Heart left ventricle (tissue), 16 donors: Measurements from ENCODE around the gene ACSM4. TPM values are rescaled to one million over a fixed set of nuclear protein-coding genes. Genes with fewer than 3 reads are reported as not detected.

Source experiments
- ATAC-seq, 4 donors: fragments of 200-7000 bp; cut with Tn5 transposase; one replicate each; pipeline ENCODE4 v1.9.1; 2020 to 2022; ENCODE audit warnings: moderate library complexity in 4 of 4, mild to moderate bottlenecking in 3 of 4, moderate number of reproducible peaks in 1 of 4
- DNase-seq, 5 donors: peaks; one replicate each; pipeline ENCODE4 v3.0.0-alpha.2; 2020
- H3K27ac ChIP-seq, 12 donors: fragments of 200-600 bp; sonication (generic) in 4 of 12; one replicate each; pipeline versions ENCODE4 v1.5.0 to v1.8.0; 2016 to 2022; ENCODE audit warnings: mild to moderate bottlenecking in 2 of 12
- H3K27me3 ChIP-seq, 9 donors: fragments of 200-600 bp; sonication (generic) in 2 of 9; one replicate each; pipeline versions ENCODE4 v1.5.1 to v1.8.0; 2016 to 2022; ENCODE audit warnings: mild to moderate bottlenecking in 3 of 9
- H3K36me3 ChIP-seq, 9 donors: fragments of 200-600 bp; sonication (generic) in 2 of 9; one replicate each; pipeline versions ENCODE4 v1.5.0 to v1.8.0; 2018 to 2022; ENCODE audit warnings: mild to moderate bottlenecking in 2 of 9
- H3K4me1 ChIP-seq, 12 donors: fragments of 200-600 bp; sonication (generic) in 4 of 12; one replicate each; pipeline versions ENCODE4 v1.5.0 to v1.8.0; 2016 to 2022; ENCODE audit warnings: mild to moderate bottlenecking in 3 of 12
- H3K4me3 ChIP-seq, 12 donors: fragments of 200-600 bp; sonication (generic) in 4 of 12; one replicate each; pipeline versions ENCODE4 v1.5.0 to v1.8.0; 2017 to 2022; ENCODE audit warnings: mild to moderate bottlenecking in 9 of 12, moderate library complexity in 4 of 12
- H3K9me3 ChIP-seq, 12 donors: fragments of 200-600 bp; sonication (generic) in 4 of 12; one replicate each; pipeline versions ENCODE4 v1.5.0 to v1.8.0; 2016 to 2022; ENCODE audit warnings: mild to moderate bottlenecking in 1 of 12
- CTCF ChIP-seq, 12 donors: fragments of 200-600 bp; sonication (generic) in 4 of 12; IDR thresholded peaks; one replicate each; pipeline versions ENCODE4 v1.5.0 to v1.8.0; 2018 to 2022; ENCODE audit warnings: antibody characterized with exemption in 12 of 12, mild to moderate bottlenecking in 5 of 12
- POLR2A ChIP-seq, 2 donors: fragments of 450-650 bp; IDR thresholded peaks; one replicate each; pipeline ENCODE4 v1.6.1; 2017; ENCODE audit warnings: antibody characterized with exemption in 2 of 2, mild to moderate bottlenecking in 2 of 2, moderate library complexity in 2 of 2
- WGBS, 4 donors: extraction: QIAGEN DNeasy Blood & Tissue Kit in 2 of 4; methylation state at CpG; one replicate each; pipeline versions ENCODE4 v1.1.5 to v1.1.7; 2013 to 2018; 5-methylcytosine and 5-hydroxymethylcytosine counted together
- intact Hi-C, 10 donors: fragments of 100-400 bp; cut with DNase I; formaldehyde crosslinking; loops; one replicate each; pipeline versions ENCODE4 v1.11.1 to v1.14.2; 2022
- polyA plus RNA-seq, 2 donors: library from polyadenylated mRNA; stranded (reverse); fragments of 200-250 nt; gene quantifications; one replicate each; pipeline ENCODE4 v1.2.3, GENCODE V29; 2013
- total RNA-seq, 9 donors: library from RNA; depleted of rRNA in 2 of 9; stranded (reverse); fragments of >200 nt in 2 of 9; fragmentation: NEBNext Ultra II Directional in 3 of 9; extraction: Animal tissue kit (Norgen Biotek cat#: 25700) in 3 of 9; gene quantifications; one replicate each; pipeline versions ENCODE4 v1.1.0 to v1.2.4, GENCODE V29; 2016 to 2023
- donor health status: ischemic (EF 13 %, LVEDD 7.1; RV severe dilation, severe dysfunction).
- donor health status: healthy with polysubstance abuse.
- donor health status: DM: no; HTN: yes; CAD: no.
- donor health status: DM: no; HTN: no; CAD: no.
- donor health status: ischemic (EF 25% LVEDD 6.9; RV normal size, moderate dysfunction).
- donor health status: ischemic (EF 25% LVEDD 5.7; RV mildly dilated, moderate dysfunction).
- donor health status: healthy.
- donor health status: DM: yes; HTN: yes; CAD: no.
- donor health status: ischemic (EF 35%, LVEDD 5.7; RV mildly dilated, moderate dysfunction).
- donor health status: nonischemic (EF 11% LVEDD 7.7; RV severe dilation, severe dysfunction).
- donor health status: DM: yes; HTN: yes; CAD: no.
- donor health status: PGD.
- donor health status: ischemic (EF 29% LVEDD 5.4; RV normal size, mild dysfunction).
- donor health status: nonischemic (EF 23%, LVEDD 6.1; RV moderate dilation, normal function).

ACSM4 gene
- total and polyA plus RNA-seq, 11 donors: not detected

DNA sequence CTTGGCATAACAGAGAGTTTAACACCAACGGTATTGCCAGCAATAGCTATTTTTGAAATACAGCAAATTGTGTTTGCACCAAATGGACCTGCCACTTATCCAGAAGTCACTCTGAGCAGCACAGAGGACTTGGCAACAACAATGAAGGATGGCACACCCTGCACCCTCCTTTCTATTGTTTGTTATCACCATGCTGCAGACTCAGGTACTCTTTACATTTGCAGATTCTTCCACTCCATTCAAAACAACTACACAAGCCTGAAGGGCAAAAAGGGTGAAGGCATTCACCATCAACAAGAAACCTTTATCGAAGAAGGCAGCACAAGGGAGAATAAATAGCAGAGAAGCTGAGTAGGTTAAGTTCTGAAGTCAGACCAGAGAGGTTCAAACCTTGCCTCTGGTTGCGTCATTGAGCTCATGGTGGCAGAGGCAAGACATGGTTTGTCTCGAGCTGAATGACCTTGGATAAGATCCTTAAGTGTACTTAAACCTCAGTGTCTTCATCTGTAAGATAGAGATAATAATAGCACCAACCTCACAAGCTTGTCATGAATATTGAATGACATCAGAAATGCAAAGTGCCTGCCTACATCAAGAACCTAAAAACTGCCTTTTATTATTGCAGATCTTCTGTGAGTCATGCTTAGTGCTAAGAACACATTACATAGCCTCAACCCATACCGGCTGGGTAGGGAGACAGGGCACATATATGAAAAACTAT is 1.4 kb upstream of the ACSM4 start:
- TF ChIP-seq POLR2A (IDR thresholded peaks at IDR 0.05) (no peak), CTCF (IDR thresholded peaks at IDR 0.05) (no peak)

GRCh38 chr12:7303230-7303629 is 642 bp upstream of the ACSM4 start:
- Histone ChIP-seq H3K4me1 (no peaks in the 10 kb centered on the region), H3K27me3 (peaks cover 0 to 9% (median 0%) of the 10 kb centered on the region in 9 donors), H3K4me3 (no peak overlapping the region), H3K36me3 (no peaks in the 10 kb centered on the region), H3K9me3 (no peaks in the 10 kb centered on the region), H3K27ac (no peak overlapping the region)
- TF ChIP-seq POLR2A (IDR thresholded peaks at IDR 0.05) (no peak), CTCF (IDR thresholded peaks at IDR 0.05) (no peak)
- no peak for DNase-seq
- no peak for ATAC-seq
- WGBS, 4 donors: 81 to 88% (median 86%) methylated on average over 2 of the region's 2 CpGs
- intact Hi-C loops: no loop called here

More for the DNA sequence above, 1.4 kb upstream of the ACSM4 start:
- Histone ChIP-seq H3K27me3 (peaks cover 0 to 9% (median 0%) of the 10 kb centered on the region in 9 donors), H3K36me3 (no peaks in the 10 kb centered on the region), H3K9me3 (no peaks in the 10 kb centered on the region), H3K4me1 (no peaks in the 10 kb centered on the region), H3K4me3 (no peak overlapping the region), H3K27ac (no peak overlapping the region)
- intact Hi-C loops: no loop called here
- ATAC-seq (no peak), DNase-seq (no peak)
- 70 to 76% (median 74%) methylated on average over 5 of the region's 5 CpGs for WGBS, 4 donors

DNA sequence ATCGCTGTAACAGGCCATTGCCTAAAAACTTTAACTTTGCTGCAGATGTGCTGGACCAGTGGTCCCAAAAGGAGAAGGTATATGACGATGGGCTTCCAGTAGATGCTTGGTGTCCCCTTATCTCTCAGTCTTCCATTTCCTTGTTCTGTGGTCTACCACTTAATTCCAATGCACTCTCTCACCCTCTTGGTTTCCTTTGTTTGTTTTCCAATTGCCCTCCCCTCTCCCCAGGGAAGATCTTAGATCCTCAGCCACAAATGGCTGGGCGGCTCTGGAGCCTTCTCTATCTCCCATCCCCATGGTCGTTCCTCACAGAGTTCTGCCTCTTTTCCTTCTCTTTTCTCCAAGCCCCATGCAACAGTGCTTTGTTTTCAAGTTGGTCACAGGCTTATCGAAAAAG is 584 bp downstream of the ACSM4 start:
- Histone ChIP-seq H3K4me1 (no peaks in the 10 kb centered on the region), H3K4me3 (no peak overlapping the region), H3K36me3 (no peaks in the 10 kb centered on the region), H3K27ac (no peak overlapping the region), H3K27me3 (peaks cover 0 to 4% (median 0%) of the 10 kb centered on the region in 9 donors), H3K9me3 (no peaks in the 10 kb centered on the region)
- ATAC-seq (no peak), DNase-seq (no peak)
- 53 to 57% (median 54%) methylated on average over 5 of the region's 5 CpGs for WGBS, 4 donors
- TF ChIP-seq CTCF (IDR thresholded peaks at IDR 0.05) (no peak), POLR2A (IDR thresholded peaks at IDR 0.05) (no peak)
- intact Hi-C loops: no loop called here

- intact Hi-C loops: no loop called here
- DNase-seq: no peak
- ATAC-seq: no peak
- 86 to 90% (median 89%) methylated on average over 4 of the region's 4 CpGs for WGBS, 4 donors
- TF ChIP-seq CTCF (IDR thresholded peaks at IDR 0.05) (no peak), POLR2A (IDR thresholded peaks at IDR 0.05) (no peak)
- Histone ChIP-seq H3K27me3 (no peaks in the 10 kb centered on the region), H3K27ac (no peak overlapping the region), H3K36me3 (no peaks in the 10 kb centered on the region), H3K4me1 (no peaks in the 10 kb centered on the region), H3K9me3 (no peaks in the 10 kb centered on the region), H3K4me3 (no peak overlapping the region)
Measured at GRCh38 chr12:7310070-7310469, 6.2 kb downstream of the ACSM4 start.
